Activated CD4-positive, alpha-beta T cell treated with anti-CD3 and anti-CD28 coated beads, Interleukin-2, amount 10 ng/mL, durations not matched to agents 24 days and 14 days (primary cell): ENCODE results near the gene MAST4. TPM values are rescaled to one million over a fixed set of nuclear protein-coding genes. Genes with fewer than 3 reads are reported as not detected.

Experiments used
- DNase-seq: peaks from one replicate; pipeline ENCODE4 v3.0.0; 2022
- H3K27ac Mint-ChIP-seq: one replicate; pipeline ENCODE4 v1.8.0; 2022; ENCODE audit warnings: mild to moderate bottlenecking, mixed read lengths
- H3K27me3 Mint-ChIP-seq: one replicate; pipeline ENCODE4 v1.8.0; 2022; ENCODE audit warnings: mixed read lengths
- H3K36me3 Mint-ChIP-seq: one replicate; pipeline ENCODE4 v1.8.0; 2022; ENCODE audit warnings: low read depth, mild to moderate bottlenecking, mixed read lengths
- H3K4me1 Mint-ChIP-seq: one replicate; pipeline ENCODE4 v1.8.0; 2021; ENCODE audit warnings: mixed read lengths
- H3K4me3 Mint-ChIP-seq: one replicate; pipeline ENCODE4 v1.8.0; 2022; ENCODE audit warnings: mild to moderate bottlenecking, moderate library complexity, mixed read lengths
- H3K9me3 Mint-ChIP-seq: one replicate; pipeline ENCODE4 v1.8.0; 2021; ENCODE audit warnings: mixed read lengths
- intact Hi-C: fragments of 100-400 bp; cut with micrococcal nuclease; formaldehyde crosslinking; loops from one replicate; pipeline ENCODE4 v1.15.1; 2023
- total RNA-seq: library from RNA; stranded (reverse); gene quantifications from 2 replicates; pipeline ENCODE4 v1.2.3, GENCODE V29; 2022

The MAST4 gene
- total RNA-seq, 1 donor from 2014 or later, result 16.1 TPM

GRCh38 chr5:67011422-67011821 is 415.2 kb downstream of the MAST4 start:
- H3K27ac Mint-ChIP-seq, result peak overlapping the region; percentile 57
- H3K4me3 Mint-ChIP-seq, result peak overlapping the region; percentile 64
- no peak for DNase-seq
- peaks cover 2% of the 10 kb centered on the region for H3K9me3 Mint-ChIP-seq
- intact Hi-C loops, result no loop called here
- H3K4me1 Mint-ChIP-seq, result peaks cover 65% of the 10 kb centered on the region
- peaks cover 23% of the 10 kb centered on the region for H3K36me3 Mint-ChIP-seq
- no peaks in the 10 kb centered on the region for H3K27me3 Mint-ChIP-seq

GRCh38 chr5:67012171-67012570 is 416.0 kb downstream of the MAST4 start:
- intact Hi-C loops, result no loop called here
- Mint-ChIP-seq H3K4me1 (peaks cover 58% of the 10 kb centered on the region), H3K9me3 (peaks cover 2% of the 10 kb centered on the region), H3K4me3 (peak overlapping the region; percentile 10), H3K36me3 (peaks cover 23% of the 10 kb centered on the region), H3K27me3 (no peaks in the 10 kb centered on the region), H3K27ac (peak overlapping the region; percentile 57)
- DNase-seq, result no peak

GRCh38 chr5:67013719-67014118 is 417.5 kb downstream of the MAST4 start:
- Mint-ChIP-seq H3K36me3 (peaks cover 20% of the 10 kb centered on the region), H3K4me1 (peaks cover 45% of the 10 kb centered on the region), H3K9me3 (peaks cover 2% of the 10 kb centered on the region), H3K27ac (no peak overlapping the region), H3K27me3 (no peaks in the 10 kb centered on the region), H3K4me3 (no peak overlapping the region)
- DNase-seq, result no peak
- intact Hi-C loops, result no loop called here

- DNase-seq, result no peak
- H3K4me1 Mint-ChIP-seq, result peaks cover 40% of the 10 kb centered on the region
- no peaks in the 10 kb centered on the region for H3K27me3 Mint-ChIP-seq
- no peak overlapping the region for H3K4me3 Mint-ChIP-seq
- intact Hi-C loops, result no loop called here
- no peak overlapping the region for H3K27ac Mint-ChIP-seq
- peaks cover 2% of the 10 kb centered on the region for H3K9me3 Mint-ChIP-seq
- H3K36me3 Mint-ChIP-seq, result peaks cover 16% of the 10 kb centered on the region
Measured at GRCh38 chr5:67014191-67014590, 418.0 kb downstream of the MAST4 start.

GRCh38 chr5:67014957-67015400 is 418.8 kb downstream of the MAST4 start:
- Mint-ChIP-seq H3K27me3 (no peaks in the 10 kb centered on the region), H3K36me3 (peaks cover 18% of the 10 kb centered on the region), H3K4me1 (peaks cover 35% of the 10 kb centered on the region), H3K27ac (no peak overlapping the region), H3K4me3 (no peak overlapping the region), H3K9me3 (peaks cover 2% of the 10 kb centered on the region)
- DNase-seq, result no peak
- intact Hi-C loops, result no loop called here

- H3K4me1 Mint-ChIP-seq, result peaks cover 28% of the 10 kb centered on the region
- peaks cover 2% of the 10 kb centered on the region for H3K9me3 Mint-ChIP-seq
- H3K27ac Mint-ChIP-seq, result no peak overlapping the region
- H3K36me3 Mint-ChIP-seq, result peaks cover 18% of the 10 kb centered on the region
- H3K4me3 Mint-ChIP-seq, result no peak overlapping the region
- H3K27me3 Mint-ChIP-seq, result no peaks in the 10 kb centered on the region
- no peak for DNase-seq
- intact Hi-C loops, result no loop called here
Measured at GRCh38 chr5:67015541-67016191, 419.5 kb downstream of the MAST4 start.

- no peak for DNase-seq
- Mint-ChIP-seq H3K4me1 (peaks cover 14% of the 10 kb centered on the region), H3K9me3 (no peaks in the 10 kb centered on the region), H3K36me3 (peaks cover 15% of the 10 kb centered on the region), H3K27me3 (no peaks in the 10 kb centered on the region), H3K27ac (no peak overlapping the region), H3K4me3 (no peak overlapping the region)
- intact Hi-C loops, result no loop called here
Measured at GRCh38 chr5:67019065-67019845, 423.1 kb downstream of the MAST4 start.

GRCh38 chr5:67020096-67020615 is 424.0 kb downstream of the MAST4 start:
- no peak for DNase-seq
- H3K4me1 Mint-ChIP-seq, result peaks cover 9% of the 10 kb centered on the region
- no peak overlapping the region for H3K27ac Mint-ChIP-seq
- intact Hi-C loops, result no loop called here
- H3K4me3 Mint-ChIP-seq, result no peak overlapping the region
- peaks cover 15% of the 10 kb centered on the region for H3K36me3 Mint-ChIP-seq
- H3K9me3 Mint-ChIP-seq, result no peaks in the 10 kb centered on the region
- no peaks in the 10 kb centered on the region for H3K27me3 Mint-ChIP-seq

- H3K27me3 Mint-ChIP-seq, result no peaks in the 10 kb centered on the region
- DNase-seq, result peak; percentile 45
- H3K27ac Mint-ChIP-seq, result no peak overlapping the region
- H3K4me3 Mint-ChIP-seq, result no peak overlapping the region
- peaks cover 13% of the 10 kb centered on the region for H3K36me3 Mint-ChIP-seq
- intact Hi-C loops, result loop anchor here (1.0 kb wide), 1 partner anchor 10 kb away; no protein-coding TSS in a partner anchor
- H3K4me1 Mint-ChIP-seq, result peaks cover 8% of the 10 kb centered on the region
- H3K9me3 Mint-ChIP-seq, result no peaks in the 10 kb centered on the region
Measured at GRCh38 chr5:67021031-67021430, 424.8 kb downstream of the MAST4 start.

GRCh38 chr5:67021521-67021920 is 425.3 kb downstream of the MAST4 start:
- DNase-seq, result no peak
- Mint-ChIP-seq H3K36me3 (peaks cover 11% of the 10 kb centered on the region), H3K4me1 (peaks cover 11% of the 10 kb centered on the region), H3K4me3 (no peak overlapping the region), H3K27ac (no peak overlapping the region), H3K27me3 (no peaks in the 10 kb centered on the region), H3K9me3 (no peaks in the 10 kb centered on the region)
- intact Hi-C loops, result loop anchor here (1.0 kb wide), 1 partner anchor 10 kb away; no protein-coding TSS in a partner anchor

GRCh38 chr5:67021962-67022361 is 425.8 kb downstream of the MAST4 start:
- intact Hi-C loops, result loop anchor here (1.0 kb wide), 1 partner anchor 9 kb away; no protein-coding TSS in a partner anchor
- Mint-ChIP-seq H3K27ac (no peak overlapping the region), H3K27me3 (no peaks in the 10 kb centered on the region), H3K4me1 (peaks cover 11% of the 10 kb centered on the region), H3K9me3 (no peaks in the 10 kb centered on the region), H3K4me3 (no peak overlapping the region), H3K36me3 (peaks cover 9% of the 10 kb centered on the region)
- DNase-seq, result no peak

GRCh38 chr5:67025457-67025856 is 429.3 kb downstream of the MAST4 start:
- peaks cover 13% of the 10 kb centered on the region for H3K9me3 Mint-ChIP-seq
- no peak overlapping the region for H3K27ac Mint-ChIP-seq
- intact Hi-C loops, result no loop called here
- DNase-seq, result no peak
- H3K27me3 Mint-ChIP-seq, result no peaks in the 10 kb centered on the region
- no peak overlapping the region for H3K4me3 Mint-ChIP-seq
- H3K36me3 Mint-ChIP-seq, result peaks cover 14% of the 10 kb centered on the region
- peaks cover 35% of the 10 kb centered on the region for H3K4me1 Mint-ChIP-seq

GRCh38 chr5:67026278-67026677 is 430.1 kb downstream of the MAST4 start:
- Mint-ChIP-seq H3K27me3 (no peaks in the 10 kb centered on the region), H3K4me3 (no peak overlapping the region), H3K9me3 (peaks cover 13% of the 10 kb centered on the region), H3K4me1 (peaks cover 43% of the 10 kb centered on the region), H3K27ac (no peak overlapping the region), H3K36me3 (peaks cover 14% of the 10 kb centered on the region)
- intact Hi-C loops, result no loop called here
- DNase-seq, result peak; percentile 49

- DNase-seq, result no peak
- peaks cover 46% of the 10 kb centered on the region for H3K4me1 Mint-ChIP-seq
- H3K36me3 Mint-ChIP-seq, result peaks cover 14% of the 10 kb centered on the region
- intact Hi-C loops, result no loop called here
- H3K9me3 Mint-ChIP-seq, result peaks cover 13% of the 10 kb centered on the region
- H3K27me3 Mint-ChIP-seq, result no peaks in the 10 kb centered on the region
- H3K27ac Mint-ChIP-seq, result no peak overlapping the region
- H3K4me3 Mint-ChIP-seq, result no peak overlapping the region
Measured at GRCh38 chr5:67027171-67027570, 431.0 kb downstream of the MAST4 start.
